H9 (cell line): ENCODE measurements around the gene KCNMB4. TPM values are rescaled to one million over a fixed set of nuclear protein-coding genes. Genes with fewer than 3 reads are reported as not detected.

Experiments
- DNase-seq: peaks from one replicate; pipeline ENCODE4 v3.0.0-alpha.2; 2017
- H2AFZ ChIP-seq: one replicate; pipeline ENCODE4 v1.6.1; 2013; ENCODE audit warnings: mild to moderate bottlenecking, low read length, control low read depth, moderate library complexity
- H2AK5ac ChIP-seq: 2 replicates; pipeline ENCODE4 v1.6.1; 2013; ENCODE audit warnings: low read length, control low read depth, mixed read lengths; ENCODE audit not compliant: insufficient read length
- H2BK120ac ChIP-seq: one replicate; pipeline ENCODE4 v1.6.1; 2013; ENCODE audit warnings: low read depth, mild to moderate bottlenecking, low read length, control low read depth, inconsistent platforms; ENCODE audit not compliant: poor library complexity, severe bottlenecking
- H2BK12ac ChIP-seq: 2 replicates; pipeline ENCODE4 v1.6.1; 2013; ENCODE audit warnings: low read length, control low read depth, mixed read lengths, low read depth; ENCODE audit not compliant: insufficient read length
- H2BK15ac ChIP-seq: 2 replicates; pipeline ENCODE4 v1.6.1; 2013; ENCODE audit warnings: low read depth, low read length, control low read depth
- H2BK20ac ChIP-seq: one replicate; pipeline ENCODE4 v1.6.1; 2013; ENCODE audit warnings: low read depth, mild to moderate bottlenecking, low read length, control low read depth, inconsistent platforms; ENCODE audit not compliant: poor library complexity, severe bottlenecking
- H2BK5ac ChIP-seq: 2 replicates; pipeline ENCODE4 v1.6.1; 2013; ENCODE audit warnings: low read length, control low read depth, mixed read lengths; ENCODE audit not compliant: insufficient read length
- H3K14ac ChIP-seq: 2 replicates; pipeline ENCODE4 v1.6.1; 2013; ENCODE audit warnings: low read length, control low read depth; ENCODE audit not compliant: insufficient read depth
- H3K18ac ChIP-seq: 2 replicates; pipeline ENCODE4 v1.6.1; 2013; ENCODE audit warnings: low read depth, mild to moderate bottlenecking, mixed read lengths, low read length, control low read depth; ENCODE audit not compliant: insufficient read length
- H3K23ac ChIP-seq: 2 replicates; pipeline ENCODE4 v1.6.1; 2013; ENCODE audit warnings: low read length, control low read depth, mixed read lengths, low read depth; ENCODE audit not compliant: insufficient read length
- H3K23me2 ChIP-seq: 2 replicates; pipeline ENCODE4 v1.6.1; 2013; ENCODE audit warnings: low read depth, mild to moderate bottlenecking, mixed read lengths, low read length, control low read depth; ENCODE audit not compliant: insufficient read length, poor library complexity, severe bottlenecking
- H3K27ac ChIP-seq: 2 replicates; pipeline ENCODE4 v1.5.1; 2013; ENCODE audit warnings: low read length, control low read depth, mixed read lengths, low read depth; ENCODE audit not compliant: insufficient read length
- H3K27me3 ChIP-seq: 2 replicates; pipeline ENCODE4 v1.6.1; 2013; ENCODE audit warnings: low read length, control low read depth, inconsistent platforms; ENCODE audit not compliant: insufficient read depth
- H3K4ac ChIP-seq: 2 replicates; pipeline ENCODE4 v1.6.1; 2013; ENCODE audit warnings: low read depth, mild to moderate bottlenecking, control low read depth, inconsistent platforms, low read length, moderate library complexity
- H3K4me1 ChIP-seq: 2 replicates; pipeline ENCODE4 v1.6.1; 2013; ENCODE audit warnings: low read length, control low read depth, inconsistent platforms; ENCODE audit not compliant: insufficient read depth
- H3K4me2 ChIP-seq: 2 replicates; pipeline ENCODE4 v1.6.1; 2013; ENCODE audit warnings: low read length, control low read depth, mixed read lengths; ENCODE audit not compliant: insufficient read length, insufficient read depth
- H3K56ac ChIP-seq: 2 replicates; pipeline ENCODE4 v1.6.1; 2013; ENCODE audit warnings: low read depth, mild to moderate bottlenecking, mixed read lengths, low read length, control low read depth; ENCODE audit not compliant: insufficient read length
- H3K79me1 ChIP-seq: 2 replicates; pipeline ENCODE4 v1.6.1; 2013; ENCODE audit warnings: low read depth, mild to moderate bottlenecking, moderate library complexity, low read length, control low read depth, inconsistent platforms; ENCODE audit not compliant: insufficient read depth, poor library complexity, severe bottlenecking
- H3K79me2 ChIP-seq: 2 replicates; pipeline ENCODE4 v1.6.1; 2013; ENCODE audit warnings: low read length, control low read depth, inconsistent platforms; ENCODE audit not compliant: insufficient read depth
- H3K9ac ChIP-seq: 2 replicates; pipeline ENCODE4 v1.6.1; 2013; ENCODE audit warnings: low read length, control low read depth, mixed read lengths; ENCODE audit not compliant: insufficient read length; ENCODE audit errors: extremely low read depth
- H3K9me3 ChIP-seq: one replicate; pipeline ENCODE4 v1.6.1; 2013; ENCODE audit warnings: low read depth, low read length, inconsistent platforms; ENCODE audit not compliant: control insufficient read depth
- H3T11ph ChIP-seq: one replicate; pipeline ENCODE4 v1.6.1; 2013; ENCODE audit warnings: mild to moderate bottlenecking, low read length, control low read depth, inconsistent platforms
- H4K20me1 ChIP-seq: one replicate; pipeline ENCODE4 v1.6.1; 2013; ENCODE audit not compliant: control insufficient read depth, insufficient read length, insufficient read depth
- H4K5ac ChIP-seq: 2 replicates; pipeline ENCODE4 v1.6.1; 2013; ENCODE audit warnings: low read depth, mild to moderate bottlenecking, mixed read lengths, low read length, control low read depth; ENCODE audit not compliant: insufficient read length
- H4K8ac ChIP-seq: replicated peaks from 2 replicates; pipeline ENCODE4 v1.6.1; 2013; ENCODE audit warnings: low read length, control low read depth, mixed read lengths, low read depth; ENCODE audit not compliant: insufficient read length
- H4K91ac ChIP-seq: 2 replicates; pipeline ENCODE4 v1.6.1; 2013; ENCODE audit warnings: low read depth, mild to moderate bottlenecking, moderate library complexity, mixed read lengths, low read length, control low read depth; ENCODE audit not compliant: insufficient read length
- H3K27ac Mint-ChIP-seq, 3 experiments: 2 replicates in 2 of 3; 3 replicates in 1 of 3; pipeline ENCODE4 v1.8.0; 2020 to 2021; ENCODE audit warnings: mixed read lengths in 3 of 3, mild to moderate bottlenecking in 1 of 3, moderate library complexity in 1 of 3
- H3K27me3 Mint-ChIP-seq: 2 replicates; pipeline ENCODE4 v1.8.0; 2021; ENCODE audit warnings: low read depth, mild to moderate bottlenecking, moderate library complexity, mixed read lengths
- H3K36me3 Mint-ChIP-seq, 3 experiments: 2 replicates in 2 of 3; 3 replicates in 1 of 3; pipeline ENCODE4 v1.8.0; 2020 to 2021; ENCODE audit warnings: low read depth in 3 of 3, mixed read lengths in 3 of 3; ENCODE audit not compliant: insufficient read depth in 1 of 3
- H3K4me1 Mint-ChIP-seq, 2 experiments: 2 replicates each; pipeline ENCODE4 v1.8.0; 2020; ENCODE audit warnings: mixed read lengths in 2 of 2
- H3K4me3 Mint-ChIP-seq, 2 experiments: 2 replicates in 1 of 2; 3 replicates in 1 of 2; pipeline ENCODE4 v1.8.0; 2020 to 2021; ENCODE audit warnings: mild to moderate bottlenecking in 2 of 2, mixed read lengths in 2 of 2, moderate library complexity in 1 of 2
- H3K9me3 Mint-ChIP-seq, 2 experiments: 2 replicates in 1 of 2; 3 replicates in 1 of 2; pipeline ENCODE4 v1.8.0; 2020; ENCODE audit warnings: mild to moderate bottlenecking in 2 of 2, mixed read lengths in 2 of 2, moderate library complexity in 1 of 2
- CTCF ChIP-seq: fragments of 200-600 bp; sonication (generic); conservative IDR thresholded peaks from 3 replicates; pipeline ENCODE4 v1.8.0; 2021; ENCODE audit warnings: antibody characterized with exemption, mild to moderate bottlenecking
- WGBS: extraction: QIAGEN DNeasy Blood & Tissue Kit; methylation state at CpG from one replicate; pipeline ENCODE4 v1.1.7; 2013; ENCODE audit warnings: missing lambda C conversion rate, low lambda C conversion rate, mixed read lengths; ENCODE audit not compliant: insufficient read length; ENCODE audit errors: extremely low coverage; 5-methylcytosine and 5-hydroxymethylcytosine counted together
- total RNA-seq: library from RNA; stranded (reverse); gene quantifications from 2 replicates; pipeline ENCODE4 v1.2.1, GENCODE V29; 2021

Gene KCNMB4
- total RNA-seq, 1 experiment from 2014 or later: 16.2 TPM

- peak overlapping the region; percentile 99 for H3K4me2 ChIP-seq
- H4K20me1 ChIP-seq: no peaks in the 10 kb centered on the region
- H2AK5ac ChIP-seq: no peak overlapping the region
- peak overlapping the region; percentile 91 to 97 for H3K4me3 Mint-ChIP-seq
- peaks cover 3 to 13% (median 5%) of the 10 kb centered on the region in 3 experiments; a peak in 5 of 7 replicates for H3K36me3 Mint-ChIP-seq
- peaks cover 21% of the 10 kb centered on the region for H3K23me2 ChIP-seq
- H3K9me3 ChIP-seq: no peaks in the 10 kb centered on the region
- no peak overlapping the region for H4K5ac ChIP-seq
- H3K79me1 ChIP-seq: no peaks in the 10 kb centered on the region
- H3K27ac ChIP-seq: no peak overlapping the region
- H3K23ac ChIP-seq: no peak overlapping the region
- H3T11ph ChIP-seq: no peak overlapping the region
- peak overlapping the region; percentile 69; the same call in 1 of the 2 replicates for H3K14ac ChIP-seq
- H3K27me3 Mint-ChIP-seq: peaks cover 6% of the 10 kb centered on the region
- WGBS: no CpG with 5 or more reads among the region's 69 CpGs
- H2BK120ac ChIP-seq: no peak overlapping the region
- H3K9me3 Mint-ChIP-seq: peaks cover 0 to 2% of the 10 kb centered on the region in 2 experiments; a peak in 1 of 5 replicates
- H3K27ac Mint-ChIP-seq: peak overlapping the region in 1 of 3 experiments; percentile 91; a peak in 2 of 7 replicates
- no peak overlapping the region for H2AFZ ChIP-seq
- H4K91ac ChIP-seq: no peak overlapping the region
- peak overlapping the region; percentile 60 for H3K9ac ChIP-seq
- H2BK12ac ChIP-seq: no peak overlapping the region
- H3K79me2 ChIP-seq: no peaks in the 10 kb centered on the region; the same call in 1 of the 2 replicates
- DNase-seq: peak; percentile 62
- H3K4me1 Mint-ChIP-seq: peaks cover 18 to 22% of the 10 kb centered on the region in 2 experiments
- H2BK20ac ChIP-seq: no peak overlapping the region
- no peak for TF ChIP-seq CTCF
- no peak overlapping the region for H2BK5ac ChIP-seq
- H3K4me1 ChIP-seq: no peaks in the 10 kb centered on the region
- H3K56ac ChIP-seq: no peak overlapping the region
- H3K18ac ChIP-seq: peak overlapping the region; percentile 16
- no peak overlapping the region for H4K8ac ChIP-seq
- no peak overlapping the region for H2BK15ac ChIP-seq
- H3K27me3 ChIP-seq: no peaks in the 10 kb centered on the region
- no peak overlapping the region for H3K4ac ChIP-seq
Observed at GRCh38 chr12:70366581-70367257, 629 bp downstream of the KCNMB4 start.
